ENCODE data around the gene WWOX. TPM values are rescaled to one million over a fixed set of nuclear protein-coding genes. Genes with fewer than 3 reads are reported as not detected.

Gene WWOX
- total RNA-seq, 1 donor from 2014 or later: 43.2 TPM

- no peak overlapping the region for H3K27ac Mint-ChIP-seq
- H3K4me1 Mint-ChIP-seq (ENCODE audit: low read depth): peaks cover 42% of the 10 kb centered on the region
- no peak for TF ChIP-seq CTCF (IDR thresholded peaks at IDR 0.05; ENCODE audit: unreplicated experiment)
- DNase-seq (ENCODE audit: low spot score, unreplicated experiment): no peak
- H3K9me3 Mint-ChIP-seq (ENCODE audit: low read depth): no peaks in the 10 kb centered on the region
- H3K4me3 Mint-ChIP-seq (ENCODE audit: low read depth): no peak overlapping the region
- no peaks in the 10 kb centered on the region for H3K36me3 Mint-ChIP-seq (ENCODE audit: insufficient read depth)
- H3K27me3 Mint-ChIP-seq: no peaks in the 10 kb centered on the region
Observed at GRCh38 chr16:78256686-78257375, 157.4 kb downstream of the WWOX start.

GRCh38 chr16:78257376-78257728 lies 157.9 kb downstream of the WWOX start:
- Mint-ChIP-seq H3K4me3 (ENCODE audit: low read depth) (no peak overlapping the region), H3K27ac (peak overlapping the region; percentile 19), H3K27me3 (no peaks in the 10 kb centered on the region), H3K36me3 (ENCODE audit: insufficient read depth) (no peaks in the 10 kb centered on the region), H3K4me1 (ENCODE audit: low read depth) (peaks cover 38% of the 10 kb centered on the region), H3K9me3 (ENCODE audit: low read depth) (no peaks in the 10 kb centered on the region)
- DNase-seq (ENCODE audit: low spot score, unreplicated experiment): no peak
- no peak for TF ChIP-seq CTCF (IDR thresholded peaks at IDR 0.05; ENCODE audit: unreplicated experiment)

- Mint-ChIP-seq H3K27me3 (no peaks in the 10 kb centered on the region), H3K4me1 (ENCODE audit: low read depth) (peaks cover 31% of the 10 kb centered on the region), H3K9me3 (ENCODE audit: low read depth) (peaks cover 3% of the 10 kb centered on the region), H3K27ac (no peak overlapping the region), H3K36me3 (ENCODE audit: insufficient read depth) (peaks cover 2% of the 10 kb centered on the region), H3K4me3 (ENCODE audit: low read depth) (no peak overlapping the region)
- no peak for TF ChIP-seq CTCF (IDR thresholded peaks at IDR 0.05; ENCODE audit: unreplicated experiment)
- DNase-seq (ENCODE audit: low spot score, unreplicated experiment): no peak
Observed at GRCh38 chr16:78258375-78259065, 159.1 kb downstream of the WWOX start.

- H3K4me1 Mint-ChIP-seq (ENCODE audit: low read depth): peaks cover 31% of the 10 kb centered on the region
- no peak overlapping the region for H3K4me3 Mint-ChIP-seq (ENCODE audit: low read depth)
Observed at GRCh38 chr16:78259873-78260272, 160.4 kb downstream of the WWOX start.

GRCh38 chr16:78264642-78265041 lies 165.2 kb downstream of the WWOX start:
- Mint-ChIP-seq H3K36me3 (ENCODE audit: insufficient read depth) (peaks cover 6% of the 10 kb centered on the region), H3K4me3 (ENCODE audit: low read depth) (no peak overlapping the region), H3K9me3 (ENCODE audit: low read depth) (peaks cover 3% of the 10 kb centered on the region), H3K4me1 (ENCODE audit: low read depth) (peaks cover 6% of the 10 kb centered on the region), H3K27ac (no peak overlapping the region), H3K27me3 (no peaks in the 10 kb centered on the region)
- no peak for DNase-seq (ENCODE audit: low spot score, unreplicated experiment)
- no peak for TF ChIP-seq CTCF (IDR thresholded peaks at IDR 0.05; ENCODE audit: unreplicated experiment)

More at GRCh38 chr16:78259873-78260272, 160.4 kb downstream of the WWOX start:
- Mint-ChIP-seq H3K27me3 (no peaks in the 10 kb centered on the region), H3K9me3 (ENCODE audit: low read depth) (peaks cover 3% of the 10 kb centered on the region), H3K36me3 (ENCODE audit: insufficient read depth) (peaks cover 4% of the 10 kb centered on the region), H3K27ac (peak overlapping the region; percentile 86)
- no peak for DNase-seq (ENCODE audit: low spot score, unreplicated experiment)
- TF ChIP-seq CTCF (IDR thresholded peaks at IDR 0.05; ENCODE audit: unreplicated experiment): no peak
